ENCODE results near the gene SENP5.

GRCh38 chr3:196971094-196971698, 103.5 kb downstream of the SENP5 start:
- TF ChIP-seq CTCF (IDR thresholded peaks at IDR 0.05; ENCODE audit: low read depth, low read length) (no peak), POLR2A (IDR thresholded peaks at IDR 0.05; ENCODE audit: extremely low read depth, insufficient read length) (no peak)
